Measurements from ENCODE around the gene BAIAP2.

BAIAP2 gene

DNA sequence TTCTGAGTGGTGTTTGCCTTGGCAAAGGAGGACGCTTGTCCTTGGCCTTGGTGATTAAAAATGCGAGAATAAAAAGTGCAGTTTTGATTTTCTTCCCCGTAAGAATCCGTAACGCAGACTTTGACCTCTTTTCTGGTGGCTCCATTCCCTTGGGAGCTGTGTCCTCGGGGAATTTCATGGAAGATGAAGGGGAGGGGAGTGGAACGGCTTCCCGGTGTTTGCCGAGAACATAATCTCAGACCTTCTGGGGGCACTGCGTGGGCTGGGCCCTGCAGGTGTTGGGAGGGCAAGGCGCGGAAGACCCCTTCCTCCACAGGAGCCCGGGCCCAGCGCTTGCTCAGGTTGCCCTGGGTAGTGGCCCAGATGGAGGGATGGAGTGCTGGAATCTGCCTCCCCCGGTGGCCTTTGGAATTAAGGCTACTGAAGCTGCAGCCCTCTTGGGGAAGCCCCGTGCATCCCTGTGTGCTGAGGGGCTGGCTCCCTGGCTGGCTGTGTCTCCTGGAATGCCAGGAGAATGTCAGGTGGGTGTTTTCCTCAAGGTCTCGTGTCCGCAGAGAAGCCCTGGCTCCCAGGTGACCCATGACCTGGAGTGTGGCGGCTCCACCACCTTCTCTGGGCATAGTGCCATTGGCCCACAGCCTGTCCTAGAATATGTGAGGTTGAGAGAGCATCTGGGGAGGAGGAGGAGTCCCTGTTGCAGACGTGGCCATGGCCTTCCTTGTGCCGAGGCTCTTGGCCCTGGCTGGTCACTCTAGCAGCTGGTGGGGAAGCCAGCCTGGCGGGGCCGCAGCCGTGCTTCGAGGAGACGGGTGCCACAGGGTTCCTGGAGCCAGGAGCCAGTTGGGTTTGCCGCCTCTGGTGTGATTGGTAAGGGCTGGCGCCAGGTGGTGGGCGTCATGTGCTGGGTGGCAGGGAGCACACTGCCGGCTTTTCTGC is 3.1 kb downstream of the BAIAP2 start:
- no peak for DNase-seq (ENCODE audit: low read depth)

DNA sequence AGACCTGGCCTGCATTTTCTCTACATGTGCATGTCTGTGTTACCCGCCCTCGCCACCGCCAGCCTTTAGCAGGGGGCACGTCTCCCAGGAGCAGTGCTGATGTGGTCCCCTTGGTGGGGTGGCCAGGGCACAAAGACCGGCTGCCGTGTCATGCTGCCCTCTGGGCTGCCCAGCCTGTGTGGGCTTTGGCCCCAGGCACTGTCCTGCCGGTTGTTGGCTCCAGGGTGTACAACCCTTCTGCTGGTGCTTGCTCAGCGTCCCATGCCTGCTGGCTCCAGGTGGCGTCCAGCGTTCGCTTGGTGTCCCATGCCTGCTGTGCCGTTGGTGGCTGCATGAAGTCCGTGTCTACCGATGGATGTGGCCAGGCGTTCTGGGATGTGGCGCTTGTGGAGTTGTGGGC is 4.1 kb downstream of the BAIAP2 start:
- no peak for DNase-seq (ENCODE audit: low read depth)

DNA sequence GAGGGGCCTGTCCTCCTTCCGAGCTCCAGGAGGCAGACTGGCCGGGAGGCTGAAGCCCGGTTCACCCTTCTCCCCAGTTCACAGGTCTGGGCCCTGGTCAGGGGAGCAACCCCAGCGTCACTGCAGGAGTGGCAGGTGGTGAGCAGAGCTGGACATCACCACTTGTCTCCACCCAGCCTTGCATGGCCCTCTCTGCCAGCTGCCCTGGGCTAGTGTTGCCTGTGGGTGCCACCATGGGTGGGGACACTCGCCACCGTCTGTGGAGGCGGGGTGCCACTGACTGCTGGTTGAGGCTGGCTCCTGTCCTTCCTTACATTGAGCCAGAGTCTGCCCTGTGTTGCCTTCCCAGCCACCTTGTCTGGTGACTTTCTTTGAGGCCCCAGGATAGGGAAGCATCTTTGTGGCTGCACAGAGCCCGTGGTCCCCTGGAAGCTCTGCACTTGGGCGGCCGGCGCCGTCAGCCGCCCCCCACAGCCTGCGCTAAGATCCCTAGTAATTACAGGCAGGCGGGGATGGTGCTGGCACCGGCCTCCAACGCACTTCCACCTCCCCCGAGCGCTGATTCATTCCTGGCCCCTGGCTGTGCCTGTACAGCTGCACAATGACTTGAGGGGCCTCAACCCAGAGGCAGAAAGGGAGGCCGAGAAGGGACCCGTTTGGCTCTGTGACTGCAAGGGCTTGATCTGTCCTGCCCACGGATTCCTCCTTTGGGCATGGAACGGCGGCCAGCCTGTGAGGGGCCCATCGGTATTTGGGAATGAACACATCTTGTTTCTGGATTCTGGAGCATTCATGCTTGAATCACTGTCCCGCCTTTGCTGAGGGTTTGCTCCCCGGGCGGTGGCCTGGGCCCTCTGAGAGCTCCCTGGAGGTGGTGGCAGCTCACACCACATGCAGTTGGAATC is 5.2 kb downstream of the BAIAP2 start:
- DNase-seq (ENCODE audit: low read depth), result no peak

DNA sequence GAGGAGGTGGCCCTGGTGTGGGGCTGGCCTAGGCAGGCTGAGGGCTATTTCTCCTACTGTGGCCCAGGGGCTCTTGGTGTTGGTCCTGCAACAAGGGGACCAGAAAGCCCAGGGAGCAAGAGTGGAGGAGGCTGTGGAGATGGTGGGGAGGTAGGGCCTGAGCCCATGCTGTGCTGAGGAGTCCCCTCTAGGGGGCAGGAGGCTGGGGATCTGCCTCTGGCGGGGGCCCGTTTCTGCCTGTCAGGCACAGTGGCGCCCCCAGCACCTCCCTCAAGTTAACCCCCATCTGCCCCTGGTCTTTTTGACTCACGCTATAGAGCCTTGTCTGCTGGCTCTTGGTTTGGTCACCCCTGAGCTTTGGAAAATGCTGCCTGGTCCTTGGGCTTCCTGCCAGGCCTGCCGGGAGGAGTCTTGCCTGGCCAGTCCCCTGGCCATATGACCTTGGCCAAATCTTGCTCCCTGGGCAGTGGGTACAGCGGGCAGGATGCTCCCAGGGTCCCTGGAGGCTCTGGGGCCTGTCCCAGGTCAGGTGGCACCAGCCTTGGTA is 5.9 kb downstream of the BAIAP2 start:
- DNase-seq (ENCODE audit: low read depth), result no peak

DNA sequence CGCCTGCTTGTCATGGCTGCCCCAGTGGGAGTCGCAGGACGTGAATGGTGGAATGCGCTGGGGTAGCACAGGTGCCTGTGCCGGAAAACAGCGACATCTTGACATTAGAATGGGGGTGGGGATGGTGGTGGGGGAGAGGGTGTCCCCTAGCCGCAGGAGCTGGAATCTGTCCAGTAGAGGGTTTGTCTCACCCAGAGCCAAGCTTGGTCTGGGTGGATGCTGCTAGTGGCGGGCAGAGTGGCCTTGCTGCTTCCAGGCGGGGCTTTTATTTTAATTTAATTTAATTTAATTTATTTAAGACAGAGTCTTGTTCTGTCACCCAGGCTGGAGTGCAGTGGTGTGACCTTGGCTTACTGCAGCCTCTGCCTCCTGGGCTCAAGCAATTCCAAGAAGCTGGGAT is 7.7 kb downstream of the BAIAP2 start:
- DNase-seq (ENCODE audit: low read depth), result no peak

DNA sequence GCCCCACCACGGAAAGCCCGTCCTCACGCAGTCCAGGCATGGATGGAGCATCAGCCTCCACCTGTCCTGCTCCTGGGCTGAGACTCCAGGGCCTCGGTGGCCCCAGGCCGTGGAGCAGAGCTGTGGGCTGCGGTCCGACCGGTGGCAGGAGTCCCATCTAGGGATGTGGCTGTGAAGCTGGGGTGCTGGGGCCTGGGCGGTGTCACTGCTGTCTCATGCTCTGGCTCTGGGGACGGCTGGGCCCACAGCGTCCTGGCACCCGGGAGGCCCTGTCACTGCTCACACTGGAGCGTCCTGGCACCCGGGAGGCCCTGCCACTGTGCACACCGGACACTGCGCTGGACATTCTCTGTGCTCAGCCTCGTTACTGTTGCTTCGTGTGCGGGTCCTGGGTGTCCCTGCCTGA is 8.4 kb downstream of the BAIAP2 start:
- DNase-seq (ENCODE audit: low read depth), result no peak

DNA sequence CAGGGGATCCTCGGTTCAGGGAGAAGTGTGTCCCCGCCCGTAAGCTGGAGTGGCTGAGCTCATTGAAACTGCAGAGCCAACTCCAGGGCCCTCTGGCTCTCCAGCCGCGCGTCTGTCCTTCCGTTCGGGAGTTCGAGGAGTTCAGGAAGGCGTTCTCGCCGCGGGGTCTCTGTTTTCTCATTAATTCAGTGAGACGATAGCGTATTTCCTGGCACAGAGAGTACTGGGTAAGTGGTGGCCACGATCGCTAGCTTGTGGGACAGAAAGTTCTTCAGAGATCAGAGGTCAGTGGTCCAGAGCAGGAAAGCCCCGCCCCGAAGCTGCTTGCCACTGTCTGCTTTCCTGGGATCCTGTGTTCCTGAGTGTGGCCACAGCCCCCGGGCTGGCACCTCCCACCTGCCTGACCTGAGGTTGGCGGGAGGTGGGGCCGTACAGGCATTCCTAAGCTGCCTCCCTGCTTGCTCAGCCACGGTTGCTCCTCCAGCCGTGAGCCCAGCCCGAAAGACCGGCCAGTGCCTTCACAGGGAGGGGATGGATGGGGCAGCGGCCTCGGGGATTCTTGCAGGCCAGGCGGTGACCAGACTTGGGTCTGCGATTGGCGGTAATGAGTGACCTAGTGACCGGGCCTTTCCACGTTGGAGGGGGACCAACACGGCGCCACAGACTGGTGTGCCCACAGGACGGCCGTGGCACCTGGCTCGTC is 8.9 kb downstream of the BAIAP2 start:
- DNase-seq (ENCODE audit: low read depth), result peak; percentile 69

DNA sequence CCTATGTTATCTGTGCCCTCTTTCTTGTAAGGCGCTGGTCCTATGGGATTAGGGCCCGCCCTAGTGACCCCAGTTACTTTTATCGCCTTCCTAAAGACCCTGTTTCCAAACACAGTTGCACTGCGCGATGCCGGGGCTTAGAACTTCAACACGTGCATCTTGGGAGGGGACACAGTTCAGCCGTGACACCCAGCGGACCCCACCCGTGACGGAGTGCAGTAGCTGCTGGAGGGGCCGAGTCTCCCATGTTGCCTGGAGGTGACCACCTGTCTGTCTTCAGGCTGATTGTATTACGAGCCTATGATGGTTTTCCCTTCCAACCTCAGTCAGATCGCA is 9.4 kb downstream of the BAIAP2 start:
- DNase-seq (ENCODE audit: low read depth), result no peak

DNA sequence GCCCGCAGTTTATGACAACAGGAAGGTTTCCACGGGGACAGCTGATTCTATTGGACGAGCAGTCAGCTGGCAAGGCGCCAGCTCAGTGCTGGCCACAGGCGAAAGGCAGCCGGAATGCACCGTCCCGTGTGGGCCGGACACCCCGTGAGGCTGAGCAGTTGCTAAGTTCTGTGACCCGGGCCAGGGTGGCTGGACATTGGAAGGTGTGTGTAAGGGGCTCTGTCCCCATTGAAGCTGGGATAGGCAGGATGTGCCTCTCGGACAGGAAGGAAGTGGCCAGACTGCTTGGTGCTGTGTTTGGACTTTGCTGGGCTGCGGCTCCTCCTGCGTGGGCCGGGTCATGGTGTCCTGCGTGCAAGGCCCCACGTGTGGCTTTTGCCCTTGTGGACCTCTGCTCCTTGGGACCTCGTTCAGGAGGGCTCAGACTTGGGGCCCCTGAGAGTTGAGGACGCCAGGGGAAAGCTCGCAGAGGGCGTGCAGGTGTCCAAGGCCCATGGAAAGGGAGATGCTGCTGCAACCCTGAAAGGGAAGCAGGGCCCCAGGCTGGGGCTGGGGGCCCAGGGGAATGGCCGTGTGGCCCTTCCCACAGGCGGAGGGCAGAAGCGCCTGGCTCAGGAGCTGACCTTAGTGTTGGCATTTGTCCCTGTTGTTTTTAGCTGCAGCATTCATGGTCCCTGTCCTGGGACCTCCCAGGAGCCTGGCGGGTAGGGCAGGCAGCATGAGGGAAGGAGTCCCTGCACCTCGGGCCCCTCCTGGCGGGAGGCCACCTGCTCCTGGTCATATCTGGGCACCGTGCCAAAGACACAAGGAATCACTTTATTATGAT is 10.0 kb downstream of the BAIAP2 start:
- no peak for DNase-seq (ENCODE audit: low read depth)

DNA sequence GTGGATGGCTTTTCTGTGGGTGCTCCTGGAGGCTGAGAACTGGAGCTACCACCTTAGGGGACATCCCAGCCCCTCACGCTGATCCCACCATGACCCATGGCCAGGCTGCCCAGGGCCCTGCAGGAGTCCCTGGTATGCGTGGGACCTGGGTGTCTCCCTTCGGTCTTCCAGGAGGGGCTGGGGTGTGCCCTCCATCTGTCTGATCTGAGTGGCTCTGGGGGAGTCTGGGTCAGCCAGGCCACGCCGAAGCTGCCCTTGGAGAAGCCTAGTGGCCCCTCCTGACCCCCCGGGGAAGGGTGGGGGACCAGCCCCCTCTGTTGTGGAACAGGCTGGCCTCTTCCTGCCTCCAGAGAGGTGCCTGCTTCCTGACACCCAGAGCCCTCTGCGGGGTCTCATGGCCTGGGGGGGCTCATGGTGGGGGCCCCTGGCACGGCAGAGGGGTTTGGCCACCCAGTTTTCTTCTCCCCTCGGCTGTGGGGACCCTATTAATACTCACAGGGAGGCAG is 10.7 kb downstream of the BAIAP2 start:
- DNase-seq (ENCODE audit: low read depth), result no peak

DNA sequence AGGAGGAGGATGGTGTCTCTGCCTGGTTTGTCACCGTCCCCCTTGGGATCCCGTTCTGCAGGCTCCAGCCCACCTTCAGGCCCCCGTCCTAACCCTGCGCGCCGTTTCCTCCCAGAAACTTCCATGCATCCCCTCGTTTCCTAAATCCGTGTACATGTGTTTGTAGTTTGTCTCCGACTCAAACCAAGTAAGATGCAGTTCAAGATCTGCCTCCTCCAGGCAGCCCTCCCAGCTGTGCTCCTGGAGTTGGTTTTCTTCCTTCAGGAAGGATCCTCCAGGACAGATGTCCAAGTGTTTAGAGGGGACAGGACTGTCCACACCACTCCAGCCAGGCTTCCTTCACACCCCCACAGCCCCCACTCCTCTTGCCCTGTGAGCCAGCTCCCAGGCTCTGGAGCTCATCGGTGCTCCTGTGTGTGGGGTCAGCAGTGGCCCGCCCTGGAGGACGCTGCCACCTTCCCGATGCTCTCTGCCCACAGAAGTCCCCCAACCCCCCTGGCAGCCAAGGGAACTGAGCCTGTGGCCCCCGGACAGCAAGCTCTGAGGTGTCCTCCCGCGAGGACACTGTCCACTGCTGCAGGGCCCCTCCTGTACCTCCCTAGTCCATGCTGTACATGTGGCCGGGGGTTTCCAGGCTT is 11.3 kb downstream of the BAIAP2 start:
- DNase-seq (ENCODE audit: low read depth), result no peak

DNA sequence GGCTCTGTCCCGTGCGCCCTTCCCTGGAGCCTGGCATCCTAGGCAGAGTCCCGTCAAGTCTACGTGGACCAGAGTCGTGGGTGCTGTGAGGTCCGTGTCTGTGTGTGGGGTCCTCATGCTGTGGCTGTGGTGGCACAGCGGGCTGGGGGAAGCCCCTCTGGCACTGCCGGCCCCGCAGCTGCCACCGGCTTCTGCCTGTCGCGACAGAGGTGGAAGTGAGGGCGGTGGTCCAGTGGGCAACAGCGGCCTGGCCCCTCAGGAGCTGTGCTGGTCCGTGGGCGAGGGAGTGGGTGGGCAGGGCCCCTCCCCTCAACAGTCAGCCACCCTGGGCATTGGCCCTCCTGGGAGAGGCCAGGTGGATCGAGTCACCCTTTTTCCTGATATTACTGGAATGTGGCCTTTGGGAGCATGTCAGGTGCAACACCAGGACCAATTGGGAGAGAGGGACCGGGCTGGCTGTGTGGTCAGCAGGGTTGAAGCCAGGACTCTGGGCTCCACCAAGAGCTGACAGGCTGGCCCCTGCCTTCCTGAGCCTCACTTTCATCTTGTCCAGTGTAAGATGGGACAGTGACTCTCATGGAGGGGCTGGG is 11.9 kb downstream of the BAIAP2 start:
- no peak for DNase-seq (ENCODE audit: low read depth)

DNA sequence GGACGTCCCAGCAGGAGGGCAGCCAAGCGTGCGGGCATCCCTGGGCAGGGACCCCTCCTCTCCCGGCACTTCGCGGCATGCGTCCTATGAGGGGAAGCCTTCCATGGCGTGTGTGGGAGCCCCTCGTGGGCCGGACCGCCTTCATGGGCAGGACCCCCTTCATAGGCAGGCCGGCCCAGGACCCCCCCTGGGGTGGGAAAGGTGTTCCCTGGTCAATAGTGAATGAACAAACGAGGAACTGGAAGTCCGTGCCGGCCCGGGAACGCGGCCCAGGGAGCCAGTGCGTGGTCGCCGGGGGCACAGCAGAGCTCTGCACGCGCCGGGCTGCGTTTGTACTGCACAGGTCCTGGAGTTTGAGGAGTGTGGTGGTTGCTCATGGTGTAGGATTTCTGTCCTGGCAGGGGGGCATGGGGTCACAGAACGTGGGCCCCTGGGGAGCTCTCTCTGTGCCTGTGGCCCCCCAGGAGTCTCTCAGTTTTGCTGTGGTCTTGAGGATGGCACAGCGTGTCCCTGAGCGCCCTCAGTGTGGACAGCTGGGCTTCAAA is 13.9 kb downstream of the BAIAP2 start:
- no peak for DNase-seq (ENCODE audit: low read depth)

DNA sequence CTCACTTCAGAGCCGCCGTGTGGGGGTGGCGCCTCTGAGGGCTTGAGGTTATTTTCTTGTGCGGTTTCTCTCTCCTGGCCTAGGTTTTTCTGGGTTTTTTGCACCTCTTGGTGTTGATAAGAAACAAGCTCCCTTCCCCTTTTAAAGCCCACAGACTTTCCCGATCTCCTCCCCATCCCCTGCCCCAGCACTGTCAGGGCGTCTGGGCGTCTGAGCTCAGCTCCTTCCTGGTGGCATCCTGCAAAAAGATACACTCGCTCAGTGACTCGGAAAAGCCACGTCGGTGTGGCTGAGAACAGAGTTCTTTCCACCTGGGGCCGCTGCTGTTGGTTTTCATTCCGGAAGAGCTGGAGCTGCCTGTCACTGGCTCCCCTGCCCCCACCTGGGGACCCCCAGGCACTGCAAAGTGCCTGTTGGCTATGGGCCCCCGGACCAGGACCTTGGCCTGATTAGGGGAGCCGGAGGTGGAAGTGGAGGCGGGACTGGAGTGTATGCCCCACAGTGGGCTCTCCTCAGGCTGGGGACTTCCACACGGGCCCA is 14.5 kb downstream of the BAIAP2 start:
- DNase-seq (ENCODE audit: low read depth), result no peak

DNA sequence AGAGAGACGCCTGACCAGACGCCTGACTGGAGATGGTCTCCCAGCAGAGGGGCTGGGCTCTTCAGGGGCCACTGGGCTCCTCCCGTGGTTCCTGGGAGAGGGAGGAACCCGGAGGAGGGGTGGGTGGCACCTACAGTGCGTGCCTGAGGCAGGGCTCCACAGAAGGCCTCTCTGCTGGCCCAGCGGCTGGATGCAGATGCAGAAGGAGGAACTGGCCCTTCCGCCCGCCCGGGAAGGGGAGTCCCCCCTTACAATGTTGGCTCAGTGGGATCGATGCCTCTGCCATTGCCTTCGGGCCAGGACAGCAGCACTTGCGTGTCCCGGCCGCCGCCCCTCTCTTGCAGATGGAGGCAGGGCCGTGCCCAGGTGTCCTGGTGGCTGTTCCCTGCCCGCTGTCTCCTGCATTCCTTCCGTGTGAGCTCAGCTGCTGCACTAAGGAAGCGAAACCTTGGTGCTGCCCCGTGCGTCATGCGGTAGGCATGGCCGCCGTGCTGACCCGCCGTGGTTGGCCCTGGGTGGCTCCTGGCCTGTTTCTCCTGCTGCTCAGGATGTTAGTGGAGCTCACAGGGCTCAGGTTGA is 15.1 kb downstream of the BAIAP2 start:
- DNase-seq (ENCODE audit: low read depth), result no peak

DNA sequence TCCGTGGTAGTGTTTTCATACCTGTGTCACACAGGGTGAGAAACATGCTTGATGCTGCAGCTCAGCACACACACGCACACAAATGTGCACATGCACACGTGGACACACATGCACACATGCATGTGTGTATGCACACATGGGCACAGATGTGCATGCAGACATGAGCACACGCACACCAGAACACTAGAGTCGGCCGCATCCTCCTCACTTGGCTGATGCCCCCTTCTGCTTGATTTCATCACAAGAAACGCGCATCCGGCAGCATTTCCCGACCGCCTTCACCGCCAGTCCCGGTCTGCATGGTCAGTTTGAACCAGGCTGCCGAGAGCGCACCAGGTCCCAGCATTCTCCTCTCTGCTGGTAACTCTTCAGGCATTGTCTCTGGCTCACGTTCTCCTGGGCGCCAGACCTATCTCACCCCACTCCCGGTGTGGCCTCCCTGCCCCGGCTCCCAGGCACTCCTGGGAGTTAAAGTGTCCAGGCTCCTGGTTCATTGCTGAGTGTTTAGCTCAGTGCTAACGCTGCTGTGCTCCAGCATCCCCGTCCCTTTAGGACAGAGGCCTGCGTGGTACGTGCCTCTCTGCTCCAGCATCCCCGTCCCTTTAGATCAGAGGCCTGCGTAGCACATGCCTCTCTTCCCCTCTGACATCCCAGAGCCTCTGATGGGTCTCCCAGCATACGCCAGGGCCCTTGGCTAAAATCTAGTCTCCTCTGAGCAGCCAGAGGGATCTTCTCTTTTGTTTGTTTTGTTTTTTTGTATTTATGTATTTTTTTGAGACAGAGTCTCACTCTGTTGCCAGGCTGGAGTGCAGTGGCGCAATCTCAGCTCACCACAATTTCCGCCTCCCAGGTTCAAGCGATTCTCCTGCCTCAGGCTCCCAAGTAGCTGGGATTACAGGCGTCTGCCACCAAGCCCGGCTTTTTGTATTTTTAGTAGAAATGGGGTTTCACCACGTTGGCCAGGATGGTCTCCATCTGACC is 16.0 kb downstream of the BAIAP2 start:
- DNase-seq (ENCODE audit: low read depth), result no peak

DNA sequence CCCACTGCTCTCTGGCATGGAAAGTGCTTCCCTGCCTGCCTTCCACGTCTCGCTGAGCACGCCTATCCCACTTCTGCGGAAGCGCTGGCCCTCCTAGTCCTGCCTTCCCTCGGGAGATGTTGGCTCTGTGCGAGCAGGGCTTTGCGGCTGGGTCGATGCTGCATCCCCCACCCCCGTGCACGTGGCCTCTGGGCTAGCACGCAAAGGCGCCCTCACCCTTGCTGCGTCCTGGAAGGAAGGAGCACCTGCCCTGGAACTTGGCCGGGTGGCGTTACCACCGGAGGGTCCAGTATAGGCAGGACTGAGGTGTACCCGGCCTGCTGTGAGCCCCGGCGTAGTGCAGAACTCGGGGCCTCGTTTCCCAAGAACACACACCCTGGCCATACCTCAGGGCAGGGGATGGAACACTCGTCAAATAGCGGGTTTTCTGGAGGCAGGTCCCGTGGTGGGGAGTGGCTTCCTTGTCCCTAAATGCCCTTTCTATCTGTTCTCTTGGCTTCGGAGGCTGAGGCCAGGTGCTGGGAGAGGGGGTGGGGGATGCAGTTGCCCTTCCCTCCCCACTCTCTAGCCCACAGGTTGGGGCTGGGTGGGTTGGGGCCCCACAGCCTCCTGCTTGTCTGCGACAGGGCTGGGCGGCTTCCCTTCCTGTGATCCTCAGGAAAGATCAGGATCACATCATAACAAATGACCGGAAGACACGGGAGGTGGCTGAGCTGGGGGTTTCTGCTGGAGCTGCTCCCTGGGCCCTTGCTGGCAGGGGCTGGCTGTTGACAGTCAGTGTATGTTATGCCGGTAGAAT is 17.4 kb downstream of the BAIAP2 start:
- DNase-seq (ENCODE audit: low read depth), result no peak
